Omental fat pad (tissue), 4 donors: ENCODE measurements around the gene TRMT10B. TPM values are rescaled to one million over a fixed set of nuclear protein-coding genes. Genes with fewer than 3 reads are reported as not detected.

ENCODE experiments used
- ATAC-seq: fragments of 150-250 bp; one replicate; pipeline ENCODE4 v1.9.1; 2016; ENCODE audit warnings: mild to moderate bottlenecking, moderate library complexity; ENCODE audit not compliant: low FRiP score
- DNase-seq: peaks from one replicate; pipeline ENCODE4 v3.0.0-alpha.2; 2019; ENCODE audit warnings: low spot score
- CTCF ChIP-seq, 3 donors: fragments of 450-650 bp; IDR thresholded peaks; one replicate each; pipeline ENCODE4 v1.5.1; 2016 to 2017; ENCODE audit warnings: antibody characterized with exemption in 3 of 3, mild to moderate bottlenecking in 3 of 3, moderate library complexity in 2 of 3
- total RNA-seq, 4 donors: library from RNA; depleted of rRNA; stranded (reverse); fragments of >200 nt; gene quantifications; one replicate each; pipeline ENCODE4 v1.1.0, GENCODE V29; 2016

Gene TRMT10B
- total RNA-seq, 4 donors from 2014 or later, result 3.7 to 9.1 (median 3.9) TPM

- no peak for ATAC-seq
- TF ChIP-seq CTCF (IDR thresholded peaks at IDR 0.05), result no peak
Measured at GRCh38 chr9:37769306-37769705, 15.7 kb downstream of the TRMT10B start.

GRCh38 chr9:37769995-37770394 lies 16.4 kb downstream of the TRMT10B start:
- no peak for TF ChIP-seq CTCF (IDR thresholded peaks at IDR 0.05)
- DNase-seq, result no peak
- no peak for ATAC-seq

More at GRCh38 chr9:37769306-37769705, 15.7 kb downstream of the TRMT10B start:
- DNase-seq, result no peak

GRCh38 chr9:37775216-37775919 lies 21.8 kb downstream of the TRMT10B start:
- no peak for ATAC-seq
- DNase-seq, result no peak
- TF ChIP-seq CTCF (IDR thresholded peaks at IDR 0.05), result no peak

GRCh38 chr9:37776328-37776727 lies 22.7 kb downstream of the TRMT10B start:
- no peak for TF ChIP-seq CTCF (IDR thresholded peaks at IDR 0.05)
- no peak for DNase-seq
- ATAC-seq, result no peak

GRCh38 chr9:37778534-37778933 lies 24.9 kb downstream of the TRMT10B start:
- no peak for TF ChIP-seq CTCF (IDR thresholded peaks at IDR 0.05)
- ATAC-seq (no peak), DNase-seq (no peak)

GRCh38 chr9:37784291-37784615 lies 30.6 kb downstream of the TRMT10B start:
- no peak for TF ChIP-seq CTCF (IDR thresholded peaks at IDR 0.05)
- DNase-seq (no peak), ATAC-seq (no peak)
